Heart right ventricle (tissue), 16 donors: ENCODE measurements around the gene ORC3. TPM values are rescaled to one million over a fixed set of nuclear protein-coding genes. Genes with fewer than 3 reads are reported as not detected.
"Not testable (repeated sequence)": the region's sequence is repeated elsewhere in the genome, so short reads cannot be mapped to it uniquely, and the experiment has no call there.

ENCODE experiments used
- ATAC-seq, 8 donors: fragments of 200-7000 bp; cut with Tn5 transposase; one replicate each; pipeline ENCODE4 v1.9.1; 2020; ENCODE audit warnings: mild to moderate bottlenecking in 8 of 8, moderate library complexity in 8 of 8, moderate number of reproducible peaks in 1 of 8
- DNase-seq, 2 donors: peaks; one replicate each; pipeline ENCODE4 v3.0.0-alpha.2; 2020
- H3K27ac ChIP-seq, 10 donors: fragments of 200-600 bp; sonication (generic) in 2 of 10; one replicate each; pipeline versions ENCODE4 v1.5.0 to v1.8.0; 2020 to 2022; ENCODE audit warnings: mild to moderate bottlenecking in 3 of 10
- H3K27me3 ChIP-seq, 7 donors: fragments of 200-600 bp; one replicate each; pipeline ENCODE4 v1.8.0; 2021 to 2022; ENCODE audit warnings: mild to moderate bottlenecking in 2 of 7
- H3K36me3 ChIP-seq, 9 donors: fragments of 200-600 bp; sonication (generic) in 1 of 9; one replicate each; pipeline versions ENCODE4 v1.5.0 to v1.8.0; 2020 to 2022; ENCODE audit warnings: mild to moderate bottlenecking in 2 of 9
- H3K4me1 ChIP-seq, 9 donors: fragments of 200-600 bp; sonication (generic) in 1 of 9; one replicate each; pipeline versions ENCODE4 v1.5.0 to v1.8.0; 2020 to 2022; ENCODE audit warnings: mild to moderate bottlenecking in 4 of 9
- H3K4me3 ChIP-seq, 10 donors: fragments of 200-600 bp; sonication (generic) in 2 of 10; one replicate each; pipeline versions ENCODE4 v1.5.0 to v1.8.0; 2020 to 2022; ENCODE audit warnings: mild to moderate bottlenecking in 7 of 10, moderate library complexity in 2 of 10
- H3K9me3 ChIP-seq, 11 donors: fragments of 200-600 bp in 10 of 11; sonication (generic) in 2 of 11; one replicate each; pipeline versions ENCODE4 v1.5.0 to v1.8.0; 2013 to 2022; ENCODE audit warnings: mild to moderate bottlenecking in 2 of 11, control low read depth in 1 of 11, moderate library complexity in 1 of 11
- WGBS, 2 donors: extraction: QIAGEN DNeasy Blood & Tissue Kit; methylation state at CpG; one replicate each; pipeline ENCODE4 v1.1.7; 2013; ENCODE audit warnings: inconsistent platforms in 1 of 2; 5-methylcytosine and 5-hydroxymethylcytosine counted together
- intact Hi-C, 10 donors: fragments of 100-400 bp; cut with DNase I; formaldehyde crosslinking; loops; one replicate each; pipeline versions ENCODE4 v1.11.1 to v1.14.2; 2022
- polyA plus RNA-seq, 2 donors: library from polyadenylated mRNA; stranded (reverse); fragments of 200-250 nt; gene quantifications; one replicate each; pipeline ENCODE4 v1.2.3, GENCODE V29; 2013
- total RNA-seq, 10 donors: library from RNA; stranded (reverse); fragmentation: NEBNext Ultra II Directional in 3 of 10; extraction: Animal tissue kit (Norgen Biotek cat#: 25700) in 3 of 10; gene quantifications; one replicate each; pipeline versions ENCODE4 v1.2.1 to v1.2.4, GENCODE V29; 2021 to 2023
- TF ChIP-seq, protein P1 (sequence below), 9 donors: fragments of 200-600 bp; sonication (generic) in 2 of 9; IDR thresholded peaks; one replicate each; pipeline versions ENCODE4 v1.5.0 to v1.8.0; 2021 to 2022; ENCODE audit warnings: antibody characterized with exemption in 9 of 9, mild to moderate bottlenecking in 5 of 9, moderate library complexity in 1 of 9
- donor health status: Arrhythmogenic right ventricular cardiomyopathy.
- donor health status: ischemic (EF 13 %, LVEDD 7.1; RV severe dilation, severe dysfunction).
- donor health status: healthy with polysubstance abuse.
- donor health status: DM: no; HTN: yes; CAD: no.
- donor health status: DM: no; HTN: no; CAD: no.
- donor health status: ischemic (EF 25% LVEDD 6.9; RV normal size, moderate dysfunction).
- donor health status: ischemic (EF 25% LVEDD 5.7; RV mildly dilated, moderate dysfunction).
- donor health status: healthy.
- donor health status: DM: yes; HTN: yes; CAD: no.
- donor health status: Ischemic cardiomyopathy.
- donor health status: ischemic (EF 35%, LVEDD 5.7; RV mildly dilated, moderate dysfunction).
- donor health status: nonischemic (EF 11% LVEDD 7.7; RV severe dilation, severe dysfunction).
- donor health status: DM: yes; HTN: yes; CAD: no.
- donor health status: PGD.
- donor health status: ischemic (EF 29% LVEDD 5.4; RV normal size, mild dysfunction).
- donor health status: nonischemic (EF 23%, LVEDD 6.1; RV moderate dilation, normal function).

Gene ORC3
- total and polyA plus RNA-seq, 12 donors: 15.7 to 28.2 (median 21.8) TPM

DNA sequence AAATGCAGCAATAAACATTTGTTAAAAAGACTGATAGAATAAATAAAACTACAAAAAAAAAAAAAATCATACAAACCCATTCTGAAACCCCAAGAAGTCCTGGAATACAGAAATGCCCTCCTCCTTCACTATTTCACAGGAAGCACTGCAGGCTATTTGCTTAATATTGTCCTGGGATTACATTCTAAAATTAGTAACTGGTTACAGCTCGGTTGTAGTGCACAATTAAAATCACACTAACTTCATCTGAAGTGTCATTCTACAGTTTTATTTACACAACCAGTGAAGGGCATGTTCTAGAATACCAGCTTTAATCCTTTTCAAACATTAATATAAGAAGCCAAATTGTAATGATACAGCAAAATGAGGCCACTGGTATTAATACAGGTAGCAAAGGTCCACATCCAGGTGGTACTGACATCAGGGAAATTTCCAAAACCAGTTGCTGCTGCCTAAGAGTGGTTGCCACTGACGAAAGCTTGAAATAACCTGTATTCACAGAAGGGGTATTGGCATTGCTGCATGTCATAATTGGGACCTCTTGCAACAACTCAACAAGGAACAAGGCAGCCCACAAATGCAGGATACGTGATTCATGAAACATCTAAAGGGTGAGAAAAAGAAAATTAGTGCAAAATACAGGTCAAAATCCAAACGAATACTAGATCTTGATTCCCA, 85.2 kb downstream of the ORC3 start:
- DNase-seq: no peak
- intact Hi-C loops: no loop called here
- peak in 1 of 8 donors; percentile 55 for ATAC-seq
- no peaks in the 10 kb centered on the region for H3K9me3 ChIP-seq
- H3K4me3 ChIP-seq: no peak overlapping the region
- H3K27ac ChIP-seq: peak overlapping the region in 2 of 10 donors; percentile 3 to 50
- no peaks in the 10 kb centered on the region for H3K27me3 ChIP-seq
- 58 to 61% methylated on average over 4 of the region's 4 CpGs for WGBS, 2 donors
- TF ChIP-seq, protein P1, sequence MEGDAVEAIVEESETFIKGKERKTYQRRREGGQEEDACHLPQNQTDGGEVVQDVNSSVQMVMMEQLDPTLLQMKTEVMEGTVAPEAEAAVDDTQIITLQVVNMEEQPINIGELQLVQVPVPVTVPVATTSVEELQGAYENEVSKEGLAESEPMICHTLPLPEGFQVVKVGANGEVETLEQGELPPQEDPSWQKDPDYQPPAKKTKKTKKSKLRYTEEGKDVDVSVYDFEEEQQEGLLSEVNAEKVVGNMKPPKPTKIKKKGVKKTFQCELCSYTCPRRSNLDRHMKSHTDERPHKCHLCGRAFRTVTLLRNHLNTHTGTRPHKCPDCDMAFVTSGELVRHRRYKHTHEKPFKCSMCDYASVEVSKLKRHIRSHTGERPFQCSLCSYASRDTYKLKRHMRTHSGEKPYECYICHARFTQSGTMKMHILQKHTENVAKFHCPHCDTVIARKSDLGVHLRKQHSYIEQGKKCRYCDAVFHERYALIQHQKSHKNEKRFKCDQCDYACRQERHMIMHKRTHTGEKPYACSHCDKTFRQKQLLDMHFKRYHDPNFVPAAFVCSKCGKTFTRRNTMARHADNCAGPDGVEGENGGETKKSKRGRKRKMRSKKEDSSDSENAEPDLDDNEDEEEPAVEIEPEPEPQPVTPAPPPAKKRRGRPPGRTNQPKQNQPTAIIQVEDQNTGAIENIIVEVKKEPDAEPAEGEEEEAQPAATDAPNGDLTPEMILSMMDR (IDR thresholded peaks at IDR 0.05): no peak
- H3K4me1 ChIP-seq: peaks cover 0 to 31% (median 10%) of the 10 kb centered on the region in 9 donors
- H3K36me3 ChIP-seq: peaks cover 0 to 95% (median 28%) of the 10 kb centered on the region in 9 donors

DNA sequence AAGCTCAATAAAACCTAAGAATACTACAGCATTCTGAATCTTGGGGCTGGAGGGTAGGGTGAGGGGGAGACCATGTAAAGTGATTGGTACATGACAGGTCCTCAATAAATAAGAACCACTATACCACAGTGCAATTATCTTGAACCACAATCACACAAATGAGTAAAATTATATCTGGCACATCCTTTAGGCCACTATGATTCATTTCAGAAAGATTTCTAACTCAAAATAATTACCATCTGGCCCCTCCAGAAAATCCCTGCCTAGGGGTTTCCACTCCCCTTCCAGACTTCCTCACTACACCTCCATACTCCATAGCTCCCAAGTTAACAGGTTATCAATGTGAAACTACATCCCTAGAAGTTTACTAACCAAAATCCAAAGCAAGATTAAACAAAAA, 92.4 kb downstream of the ORC3 start:
- no peak for ATAC-seq
- DNase-seq: no peak
- intact Hi-C loops: no loop called here
- peaks cover 0 to 43% (median 7%) of the 10 kb centered on the region in 9 donors for H3K36me3 ChIP-seq
- H3K4me3 ChIP-seq: no peak overlapping the region
- TF ChIP-seq, protein P1 (IDR thresholded peaks at IDR 0.05): no peak
- H3K9me3 ChIP-seq: peaks cover 0 to 6% (median 0%) of the 10 kb centered on the region in 11 donors
- peaks cover 0 to 73% (median 54%) of the 10 kb centered on the region in 9 donors for H3K4me1 ChIP-seq
- H3K27me3 ChIP-seq: no peaks in the 10 kb centered on the region
- no peak overlapping the region for H3K27ac ChIP-seq

DNA sequence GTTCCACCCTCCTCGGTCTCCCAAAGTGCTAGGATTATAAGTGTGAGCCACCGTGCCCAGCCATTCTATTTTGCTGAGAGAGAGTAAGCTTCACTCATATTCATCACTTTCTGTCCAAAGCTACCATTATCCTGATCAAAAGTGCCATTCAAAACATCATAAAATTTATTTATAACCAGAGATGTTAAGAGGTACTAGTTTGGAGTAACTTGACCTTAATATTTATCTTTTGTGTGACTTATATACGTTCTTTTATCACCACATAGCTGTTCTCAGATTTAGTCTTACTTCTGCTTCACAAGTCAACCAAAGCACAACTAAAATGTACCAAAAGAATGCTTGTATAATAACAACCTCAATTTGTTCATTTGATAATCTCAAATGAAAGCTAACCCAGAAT, 94.0 kb downstream of the ORC3 start:
- ATAC-seq: no peak
- WGBS, 2 donors: 71 to 80% methylated on average over 3 of the region's 3 CpGs
- no peak overlapping the region for H3K4me3 ChIP-seq
- TF ChIP-seq, protein P1 (IDR thresholded peaks at IDR 0.05): no peak
- no peak overlapping the region for H3K27ac ChIP-seq
- peaks cover 0 to 32% (median 6%) of the 10 kb centered on the region in 9 donors for H3K36me3 ChIP-seq
- DNase-seq: no peak
- no peaks in the 10 kb centered on the region for H3K27me3 ChIP-seq
- H3K9me3 ChIP-seq: peaks cover 0 to 6% (median 0%) of the 10 kb centered on the region in 11 donors
- peaks cover 0 to 88% (median 62%) of the 10 kb centered on the region in 9 donors for H3K4me1 ChIP-seq
- intact Hi-C loops: no loop called here

DNA sequence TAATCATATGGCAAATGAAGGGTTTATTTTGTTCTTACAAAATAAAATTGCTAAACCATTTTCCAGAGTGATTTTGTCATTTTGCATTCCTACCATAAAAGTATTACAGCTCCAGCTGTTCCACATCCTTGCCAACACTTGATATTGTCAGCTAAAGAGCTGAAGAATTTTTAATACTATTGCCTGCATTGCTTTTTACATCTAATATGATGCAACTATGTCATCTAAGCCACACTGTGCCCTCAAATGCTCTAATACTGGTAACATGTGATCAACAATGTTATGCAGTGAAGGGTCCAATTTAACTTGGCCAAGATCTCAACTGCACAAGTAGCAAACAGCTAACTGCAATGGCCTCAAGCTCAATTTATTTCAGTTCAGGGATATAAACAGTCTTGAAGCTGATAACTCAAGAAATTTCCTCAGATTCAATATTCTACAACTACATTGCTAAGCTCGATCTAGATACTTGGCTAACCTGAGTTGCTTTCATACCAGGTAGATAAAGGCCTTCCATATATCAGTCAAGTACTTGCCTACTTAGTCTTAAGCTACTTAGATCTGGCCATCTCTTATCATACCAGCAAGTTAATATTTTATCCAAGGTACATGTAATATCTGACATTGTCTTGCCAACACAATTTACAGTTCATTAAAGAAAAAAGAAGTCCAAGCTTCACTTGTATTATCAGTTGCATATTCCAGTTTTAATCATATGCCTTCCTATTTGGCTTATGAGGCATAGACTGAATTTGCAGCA, 95.1 kb downstream of the ORC3 start:
- H3K4me1 ChIP-seq: peaks cover 0 to 97% (median 74%) of the 10 kb centered on the region in 9 donors
- peak in 1 of 8 donors; percentile 43 for ATAC-seq
- peaks cover 0 to 6% (median 0%) of the 10 kb centered on the region in 11 donors for H3K9me3 ChIP-seq
- intact Hi-C loops: no loop called here
- 91 to 97% methylated on average over 1 of the region's 1 CpG for WGBS, 2 donors
- peaks cover 0 to 27% (median 0%) of the 10 kb centered on the region in 9 donors for H3K36me3 ChIP-seq
- TF ChIP-seq, protein P1 (IDR thresholded peaks at IDR 0.05): no peak
- H3K27ac ChIP-seq: no peak overlapping the region
- H3K4me3 ChIP-seq: no peak overlapping the region
- DNase-seq: no peak
- H3K27me3 ChIP-seq: no peaks in the 10 kb centered on the region

DNA sequence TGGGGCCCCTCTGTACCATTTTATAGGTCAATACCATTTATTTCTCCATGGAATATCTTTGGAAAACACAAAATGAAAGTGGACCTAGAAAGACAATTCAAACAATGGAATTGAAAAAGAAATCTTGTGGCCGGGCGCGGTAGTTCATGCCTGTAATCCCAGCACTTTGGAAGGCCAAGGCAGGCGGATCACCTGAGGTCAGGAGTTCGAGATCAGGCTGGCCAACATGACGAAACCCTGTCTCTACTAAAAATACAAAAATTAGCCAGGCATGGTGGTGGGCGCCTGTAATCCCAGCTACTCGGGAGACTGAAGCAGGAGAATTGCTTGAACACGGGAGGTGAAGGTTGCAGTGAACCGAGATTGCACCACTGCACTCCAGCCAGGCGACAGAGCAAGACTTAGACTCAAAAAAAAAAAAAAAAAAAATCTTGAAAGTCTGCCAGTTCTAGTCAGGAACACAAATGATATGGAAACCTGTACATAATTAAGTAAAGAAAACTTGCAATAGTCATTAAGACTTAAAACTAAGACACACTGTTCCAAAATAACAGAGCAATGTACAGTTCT, 96.8 kb downstream of the ORC3 start:
- DNase-seq, H3K4me3 ChIP-seq, intact Hi-C loops, H3K9me3 ChIP-seq, ATAC-seq, H3K27me3 ChIP-seq: not testable (repeated sequence)
- H3K36me3 ChIP-seq: peaks cover 0 to 11% (median 0%) of the 10 kb centered on the region in 9 donors
- 80 to 82% methylated on average over 11 of the region's 11 CpGs for WGBS, 2 donors
- peaks cover 0 to 97% (median 81%) of the 10 kb centered on the region in 9 donors for H3K4me1 ChIP-seq
- H3K27ac ChIP-seq: peak overlapping the region in 1 of 10 donors; percentile 11
